Fibroblast of the conjunctiva (primary cell): ENCODE results near the gene NCBP1.

ENCODE experiments used
- DNase-seq: peaks from one replicate; pipeline ENCODE4 v3.0.0-alpha.2; 2010; ENCODE audit warnings: low read depth

Gene NCBP1

GRCh38 chr9:97623946-97624345 lies 9.7 kb upstream of the NCBP1 start:
- DNase-seq: no peak

DNA sequence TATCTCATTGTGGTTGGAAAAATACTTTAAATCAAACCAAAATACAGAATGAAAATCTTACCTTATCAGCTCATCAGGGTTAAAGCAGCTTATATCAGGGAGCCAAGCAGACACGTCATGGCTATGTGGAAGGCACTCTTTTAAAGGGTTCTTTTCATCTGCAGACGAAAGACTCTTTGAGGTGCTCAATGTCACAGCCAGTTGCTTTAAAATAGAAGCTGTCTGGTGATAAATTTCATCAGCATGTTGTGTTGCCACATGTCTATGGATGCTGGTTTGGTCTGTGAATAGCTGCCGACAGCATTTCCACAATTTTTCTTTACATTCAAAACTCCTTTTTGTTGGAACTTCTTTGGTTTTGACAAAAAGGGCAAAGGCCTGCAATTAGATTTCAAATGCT lies 8.0 kb upstream of the NCBP1 start:
- no peak for DNase-seq

GRCh38 chr9:97627624-97628023 lies 6.0 kb upstream of the NCBP1 start:
- no peak for DNase-seq

- DNase-seq: no peak
These were observed 5.0 kb upstream of the NCBP1 start for GRCh38 chr9:97628668-97629067.

DNA sequence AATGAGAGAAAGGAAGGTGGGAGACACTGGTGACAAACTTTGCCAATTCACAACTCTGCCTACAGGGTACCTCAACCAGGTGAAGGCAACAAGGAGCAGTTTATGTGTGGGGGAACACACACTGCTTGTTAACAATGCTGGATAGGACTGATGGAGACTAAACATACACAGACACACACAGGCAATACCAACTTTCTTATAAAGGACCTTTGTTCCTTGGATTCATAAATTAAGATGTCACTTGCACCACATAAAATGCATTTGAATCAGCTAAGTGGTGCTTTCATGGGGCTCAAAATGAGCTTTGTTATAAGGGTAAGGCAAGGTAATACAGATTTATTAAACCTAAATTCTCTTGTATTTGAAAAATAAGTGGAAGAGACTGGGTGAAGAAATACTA lies 4.5 kb upstream of the NCBP1 start:
- no peak for DNase-seq

GRCh38 chr9:97630591-97630990 lies 3.0 kb upstream of the NCBP1 start:
- DNase-seq: no peak

DNA sequence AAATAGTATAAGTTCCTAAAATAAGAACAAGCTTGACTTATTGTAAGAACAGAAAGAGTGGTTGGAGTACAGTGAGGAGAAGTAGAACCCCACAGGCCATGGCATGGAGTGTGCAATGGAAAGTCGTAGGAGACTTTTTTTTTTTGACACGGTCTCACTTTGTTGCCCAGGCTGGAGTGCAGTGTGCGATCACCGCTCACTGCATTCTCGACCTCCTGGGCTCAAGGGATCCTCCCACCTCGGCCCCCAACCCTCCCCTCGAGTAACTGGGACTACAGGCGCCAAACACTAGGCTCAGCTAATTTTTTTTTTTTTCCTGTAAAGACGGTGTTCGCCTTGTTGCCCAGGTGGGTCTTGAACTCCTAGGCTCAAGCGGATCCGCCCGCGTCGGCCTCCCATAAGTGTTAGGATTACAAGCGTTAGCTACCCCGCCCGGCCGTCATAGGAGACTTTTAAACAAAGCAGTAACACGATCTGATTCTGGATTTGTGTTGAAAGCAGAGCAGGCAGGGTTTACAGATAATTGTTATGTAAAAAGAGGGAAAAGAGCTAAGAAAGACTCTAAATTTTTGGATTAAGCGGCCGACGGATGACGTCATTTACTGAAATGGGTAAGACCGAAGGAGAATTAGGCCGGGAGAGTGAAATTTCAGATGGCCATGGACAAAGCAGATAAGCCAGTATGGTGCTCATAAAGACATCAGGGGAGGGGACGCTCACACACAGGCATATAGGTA lies 1.2 kb upstream of the NCBP1 start:
- DNase-seq: peak; percentile 60

DNA sequence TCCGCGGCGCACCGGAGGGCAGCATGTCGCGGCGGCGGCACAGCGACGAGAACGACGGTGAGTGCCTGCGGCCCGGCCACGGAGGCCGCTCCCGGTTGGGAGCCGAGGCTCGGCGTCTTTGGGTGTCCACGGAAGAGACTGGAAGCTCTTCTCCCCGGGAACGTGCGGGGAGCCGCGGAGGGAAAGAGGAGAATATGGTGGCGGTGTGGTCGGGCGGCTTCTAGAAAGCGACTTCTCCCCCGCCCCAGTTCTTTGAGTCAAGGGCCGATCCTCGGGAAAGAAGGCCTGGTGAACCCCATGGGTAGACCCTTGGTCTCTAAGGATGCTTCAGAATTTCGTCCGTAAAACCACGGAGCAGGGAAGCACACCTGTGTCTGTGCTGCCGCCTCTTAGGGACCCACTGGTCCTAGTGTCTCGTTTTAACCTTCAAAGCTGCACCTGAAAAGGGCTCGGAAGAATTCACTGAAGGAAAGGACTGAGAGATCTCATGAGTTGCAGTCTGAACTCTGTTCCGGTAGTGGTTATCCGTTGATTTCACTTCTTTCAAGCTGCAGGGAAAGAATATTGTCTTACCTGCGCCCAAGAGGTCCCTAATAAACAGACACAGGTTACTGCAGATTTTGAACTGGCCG lies 354 bp downstream of the NCBP1 start:
- DNase-seq: no peak

DNA sequence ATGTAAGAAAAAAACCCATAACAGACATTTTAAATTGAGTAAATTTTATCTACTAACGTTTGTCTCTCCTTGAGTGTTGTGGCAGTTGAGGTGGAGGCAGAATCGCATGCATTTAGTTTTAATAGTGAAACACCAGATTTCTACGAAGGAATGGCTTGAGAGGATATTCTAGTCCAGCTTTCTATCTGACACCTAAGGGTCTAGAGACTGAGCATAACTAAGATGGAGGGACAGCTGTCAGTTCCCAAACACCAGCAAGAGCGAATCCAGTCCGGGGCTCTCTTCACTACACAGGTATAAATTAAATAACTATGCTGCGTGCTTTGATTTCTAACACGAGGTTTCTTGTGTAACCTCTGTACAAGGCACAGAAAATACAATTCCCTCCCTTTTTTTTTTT lies 1.4 kb downstream of the NCBP1 start:
- DNase-seq: no peak

GRCh38 chr9:97636903-97637302 lies 3.3 kb downstream of the NCBP1 start:
- DNase-seq: no peak

DNA sequence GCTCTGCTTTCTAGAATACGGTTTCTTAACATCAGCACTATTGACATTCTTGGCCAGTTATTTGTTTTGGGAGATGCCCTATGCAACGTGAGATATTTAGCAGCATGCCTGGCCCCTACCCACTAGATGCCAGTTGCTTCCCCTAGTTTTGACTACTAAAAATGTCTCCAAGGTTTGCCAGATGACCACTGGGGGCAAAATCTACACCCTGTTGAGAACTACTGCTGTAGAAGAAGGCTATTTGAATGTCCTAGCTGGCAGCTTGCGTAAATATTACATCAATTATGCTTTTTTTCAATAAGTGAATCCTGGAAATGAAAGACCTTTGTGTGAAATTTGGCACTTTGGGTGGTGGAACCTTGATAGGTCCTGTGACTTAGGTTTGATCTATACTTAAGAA lies 5.0 kb downstream of the NCBP1 start:
- no peak for DNase-seq

DNA sequence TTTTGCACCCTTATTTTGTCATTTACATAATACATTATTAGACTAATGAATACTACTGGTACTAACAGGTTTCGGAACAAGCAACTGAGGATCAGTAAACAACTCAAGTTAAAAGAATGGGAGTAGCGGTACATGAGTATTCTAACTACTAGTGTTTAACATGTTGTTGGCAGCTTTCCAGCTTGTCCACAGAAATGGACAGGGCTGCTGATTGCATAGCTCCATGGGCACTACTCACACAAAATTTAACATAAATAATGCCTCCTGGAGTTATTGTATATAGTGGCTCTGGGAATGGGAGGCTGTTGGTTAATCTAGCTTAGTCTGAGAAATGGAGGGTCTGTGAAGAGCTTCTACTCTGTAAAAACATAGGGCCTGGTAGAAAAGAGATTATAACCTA lies 6.7 kb downstream of the NCBP1 start:
- DNase-seq: no peak

GRCh38 chr9:97645720-97646119 lies 12.1 kb downstream of the NCBP1 start:
- no peak for DNase-seq

- no peak for DNase-seq
These were observed 14.4 kb downstream of the NCBP1 start for GRCh38 chr9:97647996-97648395.

DNA sequence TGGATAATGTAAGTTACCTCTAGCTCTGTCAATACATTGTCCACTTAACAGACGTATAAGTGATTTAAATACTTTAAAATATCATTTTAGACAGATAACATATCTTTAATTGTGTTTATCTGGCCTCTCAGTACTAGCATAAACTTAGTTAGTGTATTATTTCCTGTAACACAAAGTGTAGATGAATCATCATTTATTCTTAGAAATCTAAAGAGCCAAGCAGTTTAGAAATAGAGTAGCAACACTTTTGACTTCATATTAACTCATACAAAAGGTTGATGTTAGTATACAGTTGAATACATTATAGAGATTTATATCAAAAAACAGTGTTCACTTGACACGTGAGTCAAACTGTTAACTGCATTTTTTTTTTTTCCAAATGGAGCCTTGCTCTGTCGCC lies 18.0 kb downstream of the NCBP1 start:
- no peak for DNase-seq

DNA sequence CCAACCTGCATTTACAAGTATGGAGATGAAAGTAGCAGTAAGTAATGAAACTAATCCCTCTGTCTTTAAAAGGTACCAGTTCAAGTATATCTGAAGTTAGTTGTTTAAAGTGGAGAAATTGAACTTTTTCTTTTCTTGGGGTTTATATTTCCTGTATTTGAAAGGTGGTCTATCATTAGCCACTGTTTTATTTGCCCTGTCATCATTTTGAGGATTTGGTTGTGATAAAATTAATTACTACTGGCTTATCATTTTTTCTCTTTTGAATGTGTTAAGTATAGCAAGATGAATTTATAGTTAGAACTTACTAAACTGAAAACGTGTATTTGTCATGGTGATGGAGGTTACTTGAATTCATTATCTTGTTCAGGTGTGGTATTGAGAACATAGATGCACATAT lies 25.1 kb downstream of the NCBP1 start:
- no peak for DNase-seq

- DNase-seq: no peak
These were observed 26.1 kb downstream of the NCBP1 start for GRCh38 chr9:97659771-97660170.

GRCh38 chr9:97660340-97660739 lies 26.7 kb downstream of the NCBP1 start:
- DNase-seq: no peak

DNA sequence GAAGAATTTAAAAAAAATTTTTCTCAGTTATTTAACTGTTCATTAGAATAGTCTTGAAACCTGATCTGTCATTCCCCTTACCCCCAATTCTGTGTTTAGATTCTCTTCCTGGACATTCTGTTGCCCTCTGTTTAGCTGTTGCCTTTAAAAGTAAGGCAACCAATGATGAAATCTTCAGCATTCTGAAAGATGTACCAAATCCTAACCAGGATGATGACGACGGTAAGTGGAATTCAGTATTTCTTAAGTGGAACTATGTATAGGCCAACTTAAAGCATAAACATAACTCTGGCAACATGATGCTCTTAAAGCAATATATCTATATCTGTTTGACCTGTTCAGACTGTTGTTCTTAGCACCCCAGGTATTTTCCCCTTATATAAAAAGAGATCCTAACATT lies 27.2 kb downstream of the NCBP1 start:
- DNase-seq: peak; percentile 6

DNA sequence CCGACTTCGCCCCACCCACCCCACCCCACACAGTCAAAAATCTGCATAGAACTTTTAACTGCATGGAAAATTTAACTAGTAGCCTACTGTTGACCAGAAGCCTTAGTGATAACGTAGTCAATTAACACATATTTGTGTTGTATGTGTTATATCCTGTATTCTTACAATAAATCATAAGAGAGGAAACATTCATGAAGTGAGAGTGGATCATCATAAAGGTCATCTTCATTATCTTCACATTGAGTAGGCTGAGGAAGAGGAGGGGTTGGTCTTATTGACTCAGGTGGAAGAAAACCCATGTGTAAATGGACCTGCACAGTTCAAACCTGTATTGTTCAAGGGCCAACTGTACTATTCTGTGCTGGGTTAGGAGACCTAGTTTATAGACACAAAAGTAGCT lies 32.1 kb downstream of the NCBP1 start:
- no peak for DNase-seq

DNA sequence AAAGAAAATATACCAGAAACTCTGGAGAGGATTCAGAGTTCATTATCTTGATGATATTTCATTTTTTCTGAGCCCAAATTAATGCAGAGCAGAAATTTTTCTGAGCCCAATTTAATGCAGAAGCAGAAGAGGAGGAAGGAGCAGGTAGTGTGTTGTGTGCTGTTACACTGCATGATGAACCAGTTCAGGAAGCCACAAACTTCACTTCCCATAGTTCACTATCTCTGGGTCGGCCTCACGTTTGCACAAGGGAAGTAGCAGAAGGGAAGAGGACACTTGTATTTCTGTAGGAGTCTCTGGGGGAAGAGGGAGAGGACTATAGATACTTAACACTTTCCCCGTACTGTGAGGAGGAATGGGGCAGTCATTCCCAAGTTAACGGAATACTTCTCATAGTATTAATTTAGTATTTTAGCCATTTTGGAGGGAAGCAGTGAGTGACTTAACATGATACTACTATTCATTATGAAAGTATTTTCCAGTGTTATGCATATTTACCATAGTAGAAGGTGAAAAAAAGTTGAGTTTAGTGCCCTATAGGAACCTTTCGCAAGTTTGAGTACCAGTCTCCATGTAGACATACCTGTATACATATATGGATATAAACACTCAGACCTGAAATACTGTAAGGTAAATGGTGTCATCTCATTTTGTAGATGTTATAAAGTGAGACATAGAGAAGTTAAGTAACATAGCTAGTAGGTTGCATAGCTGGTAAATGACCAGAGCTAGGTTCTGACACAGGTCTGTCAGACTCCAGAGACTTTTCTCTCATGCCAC lies 33.5 kb downstream of the NCBP1 start:
- DNase-seq: no peak

GRCh38 chr9:97668485-97668884 lies 34.9 kb downstream of the NCBP1 start:
- no peak for DNase-seq

DNA sequence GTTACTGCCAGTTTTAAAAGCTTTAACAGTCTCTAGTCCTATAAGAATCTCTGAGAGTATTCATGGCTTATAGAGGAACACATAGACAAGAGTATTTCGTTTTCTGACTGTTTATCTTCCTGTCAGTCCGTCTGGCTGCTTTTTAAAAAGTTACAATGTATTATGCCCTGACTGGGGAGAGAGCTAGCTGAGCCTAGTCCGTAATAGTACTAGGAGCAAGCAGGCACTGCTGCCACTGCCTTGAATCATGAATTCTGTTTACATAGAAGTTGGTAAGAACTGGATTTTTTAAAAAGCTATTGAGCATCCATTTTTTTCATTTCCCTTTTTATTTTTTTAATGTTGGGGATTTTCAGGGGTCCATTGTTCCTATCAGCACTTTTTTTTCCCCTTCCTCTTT lies 37.0 kb downstream of the NCBP1 start:
- no peak for DNase-seq
